HepG2 (cell line): ENCODE results near the gene WLS. TPM values are rescaled to one million over a fixed set of nuclear protein-coding genes. Genes with fewer than 3 reads are reported as not detected.

Experiments used
- ATAC-seq: fragments of 200-7000 bp; cut with Tn5 transposase; 3 replicates; pipeline ENCODE4 v1.9.1; 2020; ENCODE audit warnings: mild to moderate bottlenecking, moderate library complexity
- BruUV-seq: library from RNA; stranded (reverse); fragments of 400-500 nt; replicated peaks from 2 replicates; lab custom pipeline; 2021; lab: Mats Ljungman, UMichigan
- CTCF ChIA-PET: fragments of 300-600 bp; formaldehyde crosslinking; extraction: SDS; loops from one replicate; lab custom pipeline; 2021; ENCODE audit warnings: low total read pairs, inconsistent platforms, low intra/inter-chr PET ratio; lab: Yijun Ruan, JAX
- POLR2A ChIA-PET: fragments of 350-600 bp; sonication (Branson Sonifier 250); formaldehyde crosslinking; loops from one replicate; lab custom pipeline; 2020; ENCODE audit warnings: antibody characterized with exemption, inconsistent platforms; lab: Yijun Ruan, JAX
- DNase-seq: peaks from one replicate; pipeline ENCODE4 v3.0.0-alpha.2; 2015; ENCODE audit warnings: low spot score
- FAIRE-seq: peaks from 3 replicates; lab custom pipeline; 2011; peaks lifted over from hg19 to GRCh38; lab: Jason Lieb, UNC
- H2AFZ ChIP-seq: one replicate; pipeline ENCODE4 v1.6.1; 2011; ENCODE audit warnings: low read length, inconsistent platforms
- H3K27ac ChIP-seq: fragments of 300-600 bp; 3 replicates; pipeline ENCODE4 v1.8.0; 2011; ENCODE audit warnings: mixed run types, mild to moderate bottlenecking, mixed read lengths, low read length, inconsistent platforms; ENCODE audit not compliant: insufficient read depth; ENCODE audit errors: extremely low read length
- H3K27me3 ChIP-seq, 2 experiments: fragments of 200-600 bp in 1 of 2; 2 replicates in 1 of 2; 3 replicates in 1 of 2; pipeline versions ENCODE4 v1.6.0 to v1.8.0; 2011; ENCODE audit warnings: low read length in 2 of 2, mild to moderate bottlenecking in 2 of 2, moderate library complexity in 2 of 2, inconsistent platforms in 1 of 2; ENCODE audit not compliant: insufficient read depth in 2 of 2, control insufficient read depth in 1 of 2
- H3K36me3 ChIP-seq, 2 experiments: fragments of 200-600 bp in 1 of 2; replicated peaks in 1 of 2; 2 replicates in 1 of 2; 3 replicates in 1 of 2; pipeline versions ENCODE4 v1.5.1 to v1.8.0; 2011; ENCODE audit warnings: low read length in 2 of 2, inconsistent platforms in 1 of 2; ENCODE audit not compliant: insufficient read depth in 2 of 2, control insufficient read depth in 1 of 2
- H3K4me1 ChIP-seq: 2 replicates; pipeline ENCODE4 v1.5.1; 2012; ENCODE audit warnings: low read length, inconsistent platforms; ENCODE audit not compliant: insufficient read depth
- H3K4me2 ChIP-seq: 2 replicates; pipeline ENCODE4 v1.6.0; 2011; ENCODE audit warnings: low read depth, low read length, inconsistent platforms
- H3K4me3 ChIP-seq, 3 experiments: fragments of 200-600 bp in 1 of 3; sonication (generic), shearing (Covaris generic) in 1 of 3; replicated peaks in 1 of 3; 2 replicates each; pipeline ENCODE4 v1.5.1; 2011 to 2016; ENCODE audit warnings: low read length in 3 of 3, inconsistent platforms in 2 of 3, low read depth in 2 of 3, mild to moderate bottlenecking in 2 of 3, control low read depth in 1 of 3, mixed read lengths in 1 of 3; ENCODE audit not compliant: insufficient read depth in 1 of 3
- H3K79me2 ChIP-seq: one replicate; pipeline ENCODE4 v1.6.1; 2011; ENCODE audit warnings: low read length, inconsistent platforms; ENCODE audit not compliant: insufficient read depth
- H3K9ac ChIP-seq: 2 replicates; pipeline ENCODE4 v1.6.0; 2011; ENCODE audit warnings: mild to moderate bottlenecking, low read depth, low read length, inconsistent platforms; ENCODE audit not compliant: insufficient read depth
- H3K9me3 ChIP-seq: 2 replicates; pipeline ENCODE4 v1.5.1; 2012; ENCODE audit warnings: mild to moderate bottlenecking, low read length
- H4K20me1 ChIP-seq: 2 replicates; pipeline ENCODE4 v1.6.0; 2011; ENCODE audit warnings: inconsistent platforms, mild to moderate bottlenecking, low read length, moderate library complexity; ENCODE audit not compliant: insufficient read depth
- CC2D1A ChIP-seq: sonication (generic); formaldehyde crosslinking; IDR thresholded peaks from 2 replicates; pipeline ENCODE4 v1.8.1; 2023; ENCODE audit warnings: mild to moderate bottlenecking, missing genetic modification reagents
- FOXP1 ChIP-seq, 2 experiments: fragments of 450-650 bp in 1 of 2; IDR thresholded peaks; 2 replicates each; pipeline ENCODE4 v1.6.1; 2017 to 2018; ENCODE audit warnings: antibody characterized with exemption in 1 of 2
- HNF4G ChIP-seq, 2 experiments: sonication (generic) in 1 of 2; formaldehyde crosslinking in 1 of 2; IDR thresholded peaks; 2 replicates each; pipeline versions ENCODE4 v1.4.0 to v1.6.1; 2011 to 2020; ENCODE audit warnings: borderline replicate concordance in 2 of 2, low read depth in 2 of 2, mild to moderate bottlenecking in 2 of 2, low read length in 1 of 2, missing genetic modification reagents in 1 of 2, moderate library complexity in 1 of 2
- RBM39 ChIP-seq: fragments of 200-400 bp; formaldehyde crosslinking; IDR thresholded peaks from one replicate; pipeline ENCODE4 v1.6.1; 2018; ENCODE audit warnings: antibody characterized with exemption, mild to moderate bottlenecking, low read depth, low read length; ENCODE audit not compliant: poor library complexity, severe bottlenecking
- SUZ12 ChIP-seq: fragments of 150-350 bp; IDR thresholded peaks from 2 replicates; pipeline ENCODE4 v1.6.1; 2014; ENCODE audit warnings: low read depth, low read length
- TEAD2 ChIP-seq: sonication (generic); formaldehyde crosslinking; IDR thresholded peaks from 2 replicates; pipeline ENCODE4 v1.9.0; 2021; ENCODE audit warnings: missing genetic modification reagents
- ZFP62 ChIP-seq: sonication (generic); formaldehyde crosslinking; IDR thresholded peaks from 2 replicates; pipeline ENCODE4 v1.4.0; 2020; ENCODE audit warnings: missing genetic modification reagents
- ZNF292 ChIP-seq: sonication (generic); formaldehyde crosslinking; IDR thresholded peaks from 2 replicates; pipeline ENCODE4 v1.8.1; 2022; ENCODE audit warnings: mild to moderate bottlenecking, low read depth, missing genetic modification reagents, borderline replicate concordance
- ZNF317 ChIP-seq: sonication (generic); formaldehyde crosslinking; IDR thresholded peaks from 2 replicates; pipeline ENCODE4 v1.5.0; 2020; ENCODE audit warnings: mild to moderate bottlenecking, missing genetic modification reagents
- ZNF572 ChIP-seq: sonication (generic); formaldehyde crosslinking; IDR thresholded peaks from 2 replicates; pipeline ENCODE4 v1.5.1; 2020; ENCODE audit warnings: mild to moderate bottlenecking, missing genetic modification reagents
- ZNF746 ChIP-seq: sonication (generic); formaldehyde crosslinking; IDR thresholded peaks from 2 replicates; pipeline ENCODE4 v1.8.0; 2022; ENCODE audit warnings: mild to moderate bottlenecking, missing genetic modification reagents
- WGBS: methylation state at CpG from one replicate; pipeline ENCODE4 v1.1.6; 2017; ENCODE audit warnings: low lambda C conversion rate; 5-methylcytosine and 5-hydroxymethylcytosine counted together
- in situ Hi-C: cut with HindIII; loops from 2 replicates; pipeline ENCODE4 v1.10.0; 2017; ENCODE audit warnings: low pct_unique_long_range_greater_than_20kb; ENCODE audit not compliant: extremely low pct_ligation_motif_present
- intact Hi-C: fragments of 100-400 bp; cut with micrococcal nuclease; formaldehyde crosslinking; loops from one replicate; pipeline ENCODE4 v1.10.0; 2022; ENCODE audit not compliant: unreplicated experiment
- polyA plus RNA-seq, 8 experiments: library from polyadenylated mRNA; depleted of rRNA in 3 of 8; stranded (reverse) in 7 of 8; unstranded in 1 of 8; fragments of >200 nt; fragmentation: Illumina TruSeq in 4 of 8; extraction: Trizol in 4 of 8; gene quantifications; 2 replicates each; pipeline versions ENCODE4 v1.2.1 to v1.2.3, GENCODE V29; 2011 to 2016; ENCODE audit warnings: low read depth in 4 of 8, missing spikeins in 1 of 8, mixed read lengths in 1 of 8; ENCODE audit not compliant: insufficient read depth in 1 of 8
- total RNA-seq, 5 experiments: library from RNA; depleted of rRNA; stranded (reverse); fragments of >200 nt; fragmentation: Illumina TruSeq; extraction: Trizol; gene quantifications; 2 replicates each; pipeline ENCODE4 v1.2.3, GENCODE V29; 2016; ENCODE audit warnings: low read depth in 1 of 5

WLS gene
- total and polyA plus RNA-seq, 2 of the 13 experiments (the other 11 are each of a cell fraction or from before 2014, with no cell fraction given) = not detected

DNA sequence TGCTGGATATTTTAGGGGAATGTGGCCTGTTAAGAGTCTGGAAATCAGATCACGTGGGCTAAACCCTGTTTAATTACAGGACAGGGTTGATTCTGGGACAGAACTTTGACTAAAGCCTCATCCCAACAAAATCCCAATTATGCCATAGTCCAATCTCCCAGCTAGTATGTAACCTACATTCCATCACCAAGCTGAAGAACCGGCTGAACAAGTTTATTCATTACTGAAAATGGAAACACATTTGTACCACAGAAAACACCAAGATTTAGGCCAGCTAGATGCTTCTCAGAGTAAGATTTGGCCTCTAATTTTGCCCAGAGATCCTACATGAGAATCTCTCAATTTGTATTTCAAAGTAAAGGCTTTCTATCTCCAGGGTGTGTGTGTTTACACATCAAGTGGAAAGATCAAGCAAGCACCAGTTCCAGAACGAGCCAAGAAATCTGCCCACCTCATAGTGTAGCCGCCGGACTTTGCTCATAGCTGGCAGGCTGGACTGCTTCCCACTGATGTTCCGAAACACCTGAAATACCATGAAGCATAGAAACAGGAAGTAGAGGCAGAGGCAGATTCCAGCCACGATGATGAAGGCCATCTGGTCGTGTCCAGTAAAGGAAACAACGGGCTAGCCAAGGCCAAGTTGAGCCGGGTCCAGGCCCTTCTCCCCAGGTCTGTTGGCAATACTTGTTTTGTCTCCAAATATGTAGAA is 86.8 kb downstream of the WLS start:
- BruUV-seq = no TSS peak
- H3K27me3 ChIP-seq = no peaks in the 10 kb centered on the region
- H3K4me3 ChIP-seq = no peak overlapping the region
- no peaks in the 10 kb centered on the region for H3K9me3 ChIP-seq
- no peaks in the 10 kb centered on the region for H3K4me1 ChIP-seq
- H3K79me2 ChIP-seq = no peaks in the 10 kb centered on the region
- no peak for FAIRE-seq
- intact Hi-C loops (no loop called here), in situ Hi-C loops (no loop called here)
- 6% methylated on average over 10 of the region's 10 CpGs for WGBS
- no peaks in the 10 kb centered on the region for H4K20me1 ChIP-seq
- ChIA-PET CTCF (no interaction called here), POLR2A (no interaction called here)
- no peak for DNase-seq
- TF ChIP-seq TEAD2 (CRISPR knock-in tag) = no peak
- TF ChIP-seq ZNF292 (CRISPR knock-in tag) = no peak
- TF ChIP-seq RBM39 = no peak
- TF ChIP-seq ZNF746 (CRISPR knock-in tag) = no peak
- no peak for TF ChIP-seq ZFP62 (CRISPR knock-in tag)
- TF ChIP-seq ZNF317 (CRISPR knock-in tag) = no peak
- TF ChIP-seq FOXP1 (IDR thresholded peaks at IDR 0.05) = no peak
- TF ChIP-seq FOXP1 (CRISPR knock-in tag; IDR thresholded peaks at IDR 0.05) = no peak
- TF ChIP-seq SUZ12 = no peak
- no peak for TF ChIP-seq CC2D1A (CRISPR knock-in tag)
- no peak for TF ChIP-seq HNF4G (IDR thresholded peaks at IDR 0.05; ENCODE audit: borderline replicate concordance, low read depth, low read length)
- TF ChIP-seq HNF4G (CRISPR knock-in tag; IDR thresholded peaks at IDR 0.05; ENCODE audit: borderline replicate concordance, low read depth) = no peak
- TF ChIP-seq ZNF572 (CRISPR knock-in tag) = no peak
- ATAC-seq = no peak
- H3K36me3 ChIP-seq = no peaks in the 10 kb centered on the region
- H2AFZ ChIP-seq = no peak overlapping the region
- no peak overlapping the region for H3K27ac ChIP-seq
- no peak overlapping the region for H3K9ac ChIP-seq
- H3K4me2 ChIP-seq = no peak overlapping the region
